Measurements from ENCODE around the gene PDE8A.

DNA sequence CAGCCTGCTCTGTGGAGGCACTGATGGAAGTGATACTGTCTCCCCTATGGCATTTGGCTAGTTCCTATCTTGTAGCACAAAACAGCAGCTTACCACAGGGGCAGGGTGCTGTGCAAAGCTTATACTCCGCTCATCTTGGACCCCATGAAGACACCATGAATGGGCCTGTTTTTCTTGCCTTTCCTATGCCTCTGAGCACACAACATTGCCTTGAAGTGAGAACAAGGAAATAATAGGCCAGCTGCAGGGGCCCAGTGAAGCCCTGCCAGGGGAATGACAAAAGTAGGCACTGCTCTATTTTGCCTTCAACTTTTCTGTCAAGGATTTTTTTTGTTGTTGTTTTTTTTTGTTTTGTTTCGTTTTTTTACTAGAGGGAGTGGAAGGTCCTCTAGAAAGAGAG lies 110.3 kb downstream of the PDE8A start:
- TF ChIP-seq, protein P1, sequence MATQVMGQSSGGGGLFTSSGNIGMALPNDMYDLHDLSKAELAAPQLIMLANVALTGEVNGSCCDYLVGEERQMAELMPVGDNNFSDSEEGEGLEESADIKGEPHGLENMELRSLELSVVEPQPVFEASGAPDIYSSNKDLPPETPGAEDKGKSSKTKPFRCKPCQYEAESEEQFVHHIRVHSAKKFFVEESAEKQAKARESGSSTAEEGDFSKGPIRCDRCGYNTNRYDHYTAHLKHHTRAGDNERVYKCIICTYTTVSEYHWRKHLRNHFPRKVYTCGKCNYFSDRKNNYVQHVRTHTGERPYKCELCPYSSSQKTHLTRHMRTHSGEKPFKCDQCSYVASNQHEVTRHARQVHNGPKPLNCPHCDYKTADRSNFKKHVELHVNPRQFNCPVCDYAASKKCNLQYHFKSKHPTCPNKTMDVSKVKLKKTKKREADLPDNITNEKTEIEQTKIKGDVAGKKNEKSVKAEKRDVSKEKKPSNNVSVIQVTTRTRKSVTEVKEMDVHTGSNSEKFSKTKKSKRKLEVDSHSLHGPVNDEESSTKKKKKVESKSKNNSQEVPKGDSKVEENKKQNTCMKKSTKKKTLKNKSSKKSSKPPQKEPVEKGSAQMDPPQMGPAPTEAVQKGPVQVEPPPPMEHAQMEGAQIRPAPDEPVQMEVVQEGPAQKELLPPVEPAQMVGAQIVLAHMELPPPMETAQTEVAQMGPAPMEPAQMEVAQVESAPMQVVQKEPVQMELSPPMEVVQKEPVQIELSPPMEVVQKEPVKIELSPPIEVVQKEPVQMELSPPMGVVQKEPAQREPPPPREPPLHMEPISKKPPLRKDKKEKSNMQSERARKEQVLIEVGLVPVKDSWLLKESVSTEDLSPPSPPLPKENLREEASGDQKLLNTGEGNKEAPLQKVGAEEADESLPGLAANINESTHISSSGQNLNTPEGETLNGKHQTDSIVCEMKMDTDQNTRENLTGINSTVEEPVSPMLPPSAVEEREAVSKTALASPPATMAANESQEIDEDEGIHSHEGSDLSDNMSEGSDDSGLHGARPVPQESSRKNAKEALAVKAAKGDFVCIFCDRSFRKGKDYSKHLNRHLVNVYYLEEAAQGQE (tag by site-specific recombination; IDR thresholded peaks at IDR 0.05) = no peak
- no peak for TF ChIP-seq MEIS1 (CRISPR knock-in tag; IDR thresholded peaks at IDR 0.05; ENCODE audit: borderline replicate concordance)
- TF ChIP-seq ZNF488 (tag by site-specific recombination; IDR thresholded peaks at IDR 0.05) = no peak
- no peak for TF ChIP-seq ZNF274 (IDR thresholded peaks at IDR 0.05; ENCODE audit: low read length)
- no peak for TF ChIP-seq ZNF274 (tag by site-specific recombination; IDR thresholded peaks at IDR 0.05; ENCODE audit: borderline replicate concordance)
- TF ChIP-seq, protein P2, sequence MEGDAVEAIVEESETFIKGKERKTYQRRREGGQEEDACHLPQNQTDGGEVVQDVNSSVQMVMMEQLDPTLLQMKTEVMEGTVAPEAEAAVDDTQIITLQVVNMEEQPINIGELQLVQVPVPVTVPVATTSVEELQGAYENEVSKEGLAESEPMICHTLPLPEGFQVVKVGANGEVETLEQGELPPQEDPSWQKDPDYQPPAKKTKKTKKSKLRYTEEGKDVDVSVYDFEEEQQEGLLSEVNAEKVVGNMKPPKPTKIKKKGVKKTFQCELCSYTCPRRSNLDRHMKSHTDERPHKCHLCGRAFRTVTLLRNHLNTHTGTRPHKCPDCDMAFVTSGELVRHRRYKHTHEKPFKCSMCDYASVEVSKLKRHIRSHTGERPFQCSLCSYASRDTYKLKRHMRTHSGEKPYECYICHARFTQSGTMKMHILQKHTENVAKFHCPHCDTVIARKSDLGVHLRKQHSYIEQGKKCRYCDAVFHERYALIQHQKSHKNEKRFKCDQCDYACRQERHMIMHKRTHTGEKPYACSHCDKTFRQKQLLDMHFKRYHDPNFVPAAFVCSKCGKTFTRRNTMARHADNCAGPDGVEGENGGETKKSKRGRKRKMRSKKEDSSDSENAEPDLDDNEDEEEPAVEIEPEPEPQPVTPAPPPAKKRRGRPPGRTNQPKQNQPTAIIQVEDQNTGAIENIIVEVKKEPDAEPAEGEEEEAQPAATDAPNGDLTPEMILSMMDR (tag by site-specific recombination; IDR thresholded peaks at IDR 0.05) = no peak
- no peak for TF ChIP-seq ZBTB26 (tag by site-specific recombination; optimal IDR thresholded peaks at IDR 0.05)
